ENCODE data around the gene PROC.

- no peak for TF ChIP-seq POLR2A (IDR thresholded peaks at IDR 0.05; ENCODE audit: low read length)
- no peak for TF ChIP-seq GATA1 (IDR thresholded peaks at IDR 0.05; ENCODE audit: low read depth, low read length)
These were observed 45.1 kb downstream of the PROC start for GRCh38 chr2:127463155-127463991.

Data from erythroblast (primary cell).